ENCODE measurements around the gene UNC13B. TPM values are rescaled to one million over a fixed set of nuclear protein-coding genes. Genes with fewer than 3 reads are reported as not detected.

Gene UNC13B
- total RNA-seq, 2 donors from 2014 or later: 12.9 to 14.6 TPM

- H3K27me3 ChIP-seq: no peaks in the 10 kb centered on the region
- peaks cover 0 to 10% of the 10 kb centered on the region in 2 donors for H3K4me1 ChIP-seq
- no peak overlapping the region for H3K4me3 ChIP-seq
- no peaks in the 10 kb centered on the region for H3K36me3 ChIP-seq
- no peak overlapping the region for H3K27ac ChIP-seq
- no peaks in the 10 kb centered on the region for H3K9me3 ChIP-seq
- TF ChIP-seq CTCF (IDR thresholded peaks at IDR 0.05): no peak
- DNase-seq (ENCODE audit: low spot score): no peak
Observed at GRCh38 chr9:35257986-35258659, 96.3 kb downstream of the UNC13B start.

- no peak overlapping the region for H3K4me3 ChIP-seq
- no peaks in the 10 kb centered on the region for H3K9me3 ChIP-seq
- no peaks in the 10 kb centered on the region for H3K27me3 ChIP-seq
- DNase-seq (ENCODE audit: low spot score): peak; percentile 84
- no peak overlapping the region for H3K27ac ChIP-seq
- peak; percentile 68 to 74 for TF ChIP-seq CTCF (IDR thresholded peaks at IDR 0.05)
- no peaks in the 10 kb centered on the region for H3K36me3 ChIP-seq
- peaks cover 0 to 10% of the 10 kb centered on the region in 2 donors for H3K4me1 ChIP-seq
Observed at GRCh38 chr9:35258660-35259474, 97.1 kb downstream of the UNC13B start.

GRCh38 chr9:35260186-35260585 is 98.4 kb downstream of the UNC13B start:
- H3K4me3 ChIP-seq: no peak overlapping the region
- no peak overlapping the region for H3K27ac ChIP-seq
- no peaks in the 10 kb centered on the region for H3K9me3 ChIP-seq
- no peak for TF ChIP-seq CTCF (IDR thresholded peaks at IDR 0.05)
- H3K4me1 ChIP-seq: peaks cover 0 to 10% of the 10 kb centered on the region in 2 donors
- no peaks in the 10 kb centered on the region for H3K27me3 ChIP-seq
- no peak for DNase-seq (ENCODE audit: low spot score)
- H3K36me3 ChIP-seq: no peaks in the 10 kb centered on the region

- no peak for DNase-seq (ENCODE audit: low spot score)
- H3K9me3 ChIP-seq: no peaks in the 10 kb centered on the region
- no peaks in the 10 kb centered on the region for H3K27me3 ChIP-seq
- H3K27ac ChIP-seq: no peak overlapping the region
- no peak for TF ChIP-seq CTCF (IDR thresholded peaks at IDR 0.05)
- H3K36me3 ChIP-seq: no peaks in the 10 kb centered on the region
- peaks cover 0 to 10% of the 10 kb centered on the region in 2 donors for H3K4me1 ChIP-seq
- H3K4me3 ChIP-seq: no peak overlapping the region
Observed at GRCh38 chr9:35262064-35262463, 100.3 kb downstream of the UNC13B start.

GRCh38 chr9:35267710-35268109 is 105.9 kb downstream of the UNC13B start:
- no peak for TF ChIP-seq CTCF (IDR thresholded peaks at IDR 0.05)
- H3K27me3 ChIP-seq: no peaks in the 10 kb centered on the region
- H3K4me3 ChIP-seq: no peak overlapping the region
- H3K36me3 ChIP-seq: no peaks in the 10 kb centered on the region
- H3K27ac ChIP-seq: peak overlapping the region; percentile 5 to 34
- no peaks in the 10 kb centered on the region for H3K9me3 ChIP-seq
- DNase-seq (ENCODE audit: low spot score): no peak
- H3K4me1 ChIP-seq: peaks cover 0 to 31% of the 10 kb centered on the region in 2 donors
